H9 (cell line): ENCODE data around the gene TMEM238. TPM values are rescaled to one million over a fixed set of nuclear protein-coding genes. Genes with fewer than 3 reads are reported as not detected.

Source experiments
- DNase-seq: peaks from one replicate; pipeline ENCODE4 v3.0.0-alpha.2; 2017
- H2AFZ ChIP-seq: one replicate; pipeline ENCODE4 v1.6.1; 2013; ENCODE audit warnings: mild to moderate bottlenecking, low read length, control low read depth, moderate library complexity
- H2AK5ac ChIP-seq: 2 replicates; pipeline ENCODE4 v1.6.1; 2013; ENCODE audit warnings: low read length, control low read depth, mixed read lengths; ENCODE audit not compliant: insufficient read length
- H2BK120ac ChIP-seq: one replicate; pipeline ENCODE4 v1.6.1; 2013; ENCODE audit warnings: low read depth, mild to moderate bottlenecking, low read length, control low read depth, inconsistent platforms; ENCODE audit not compliant: poor library complexity, severe bottlenecking
- H2BK12ac ChIP-seq: 2 replicates; pipeline ENCODE4 v1.6.1; 2013; ENCODE audit warnings: low read length, control low read depth, mixed read lengths, low read depth; ENCODE audit not compliant: insufficient read length
- H2BK15ac ChIP-seq: 2 replicates; pipeline ENCODE4 v1.6.1; 2013; ENCODE audit warnings: low read depth, low read length, control low read depth
- H2BK20ac ChIP-seq: one replicate; pipeline ENCODE4 v1.6.1; 2013; ENCODE audit warnings: low read depth, mild to moderate bottlenecking, low read length, control low read depth, inconsistent platforms; ENCODE audit not compliant: poor library complexity, severe bottlenecking
- H2BK5ac ChIP-seq: 2 replicates; pipeline ENCODE4 v1.6.1; 2013; ENCODE audit warnings: low read length, control low read depth, mixed read lengths; ENCODE audit not compliant: insufficient read length
- H3K14ac ChIP-seq: 2 replicates; pipeline ENCODE4 v1.6.1; 2013; ENCODE audit warnings: low read length, control low read depth; ENCODE audit not compliant: insufficient read depth
- H3K18ac ChIP-seq: 2 replicates; pipeline ENCODE4 v1.6.1; 2013; ENCODE audit warnings: low read depth, mild to moderate bottlenecking, mixed read lengths, low read length, control low read depth; ENCODE audit not compliant: insufficient read length
- H3K23ac ChIP-seq: 2 replicates; pipeline ENCODE4 v1.6.1; 2013; ENCODE audit warnings: low read length, control low read depth, mixed read lengths, low read depth; ENCODE audit not compliant: insufficient read length
- H3K23me2 ChIP-seq: 2 replicates; pipeline ENCODE4 v1.6.1; 2013; ENCODE audit warnings: low read depth, mild to moderate bottlenecking, mixed read lengths, low read length, control low read depth; ENCODE audit not compliant: insufficient read length, poor library complexity, severe bottlenecking
- H3K27ac ChIP-seq: 2 replicates; pipeline ENCODE4 v1.5.1; 2013; ENCODE audit warnings: low read length, control low read depth, mixed read lengths, low read depth; ENCODE audit not compliant: insufficient read length
- H3K27me3 ChIP-seq: 2 replicates; pipeline ENCODE4 v1.6.1; 2013; ENCODE audit warnings: low read length, control low read depth, inconsistent platforms; ENCODE audit not compliant: insufficient read depth
- H3K4ac ChIP-seq: 2 replicates; pipeline ENCODE4 v1.6.1; 2013; ENCODE audit warnings: low read depth, mild to moderate bottlenecking, control low read depth, inconsistent platforms, low read length, moderate library complexity
- H3K4me1 ChIP-seq: 2 replicates; pipeline ENCODE4 v1.6.1; 2013; ENCODE audit warnings: low read length, control low read depth, inconsistent platforms; ENCODE audit not compliant: insufficient read depth
- H3K4me2 ChIP-seq: 2 replicates; pipeline ENCODE4 v1.6.1; 2013; ENCODE audit warnings: low read length, control low read depth, mixed read lengths; ENCODE audit not compliant: insufficient read length, insufficient read depth
- H3K56ac ChIP-seq: 2 replicates; pipeline ENCODE4 v1.6.1; 2013; ENCODE audit warnings: low read depth, mild to moderate bottlenecking, mixed read lengths, low read length, control low read depth; ENCODE audit not compliant: insufficient read length
- H3K79me1 ChIP-seq: 2 replicates; pipeline ENCODE4 v1.6.1; 2013; ENCODE audit warnings: low read depth, mild to moderate bottlenecking, moderate library complexity, low read length, control low read depth, inconsistent platforms; ENCODE audit not compliant: insufficient read depth, poor library complexity, severe bottlenecking
- H3K79me2 ChIP-seq: 2 replicates; pipeline ENCODE4 v1.6.1; 2013; ENCODE audit warnings: low read length, control low read depth, inconsistent platforms; ENCODE audit not compliant: insufficient read depth
- H3K9ac ChIP-seq: 2 replicates; pipeline ENCODE4 v1.6.1; 2013; ENCODE audit warnings: low read length, control low read depth, mixed read lengths; ENCODE audit not compliant: insufficient read length; ENCODE audit errors: extremely low read depth
- H3K9me3 ChIP-seq: one replicate; pipeline ENCODE4 v1.6.1; 2013; ENCODE audit warnings: low read depth, low read length, inconsistent platforms; ENCODE audit not compliant: control insufficient read depth
- H3T11ph ChIP-seq: one replicate; pipeline ENCODE4 v1.6.1; 2013; ENCODE audit warnings: mild to moderate bottlenecking, low read length, control low read depth, inconsistent platforms
- H4K20me1 ChIP-seq: one replicate; pipeline ENCODE4 v1.6.1; 2013; ENCODE audit not compliant: control insufficient read depth, insufficient read length, insufficient read depth
- H4K5ac ChIP-seq: 2 replicates; pipeline ENCODE4 v1.6.1; 2013; ENCODE audit warnings: low read depth, mild to moderate bottlenecking, mixed read lengths, low read length, control low read depth; ENCODE audit not compliant: insufficient read length
- H4K8ac ChIP-seq: replicated peaks from 2 replicates; pipeline ENCODE4 v1.6.1; 2013; ENCODE audit warnings: low read length, control low read depth, mixed read lengths, low read depth; ENCODE audit not compliant: insufficient read length
- H4K91ac ChIP-seq: 2 replicates; pipeline ENCODE4 v1.6.1; 2013; ENCODE audit warnings: low read depth, mild to moderate bottlenecking, moderate library complexity, mixed read lengths, low read length, control low read depth; ENCODE audit not compliant: insufficient read length
- H3K27ac Mint-ChIP-seq, 3 experiments: 2 replicates in 2 of 3; 3 replicates in 1 of 3; pipeline ENCODE4 v1.8.0; 2020 to 2021; ENCODE audit warnings: mixed read lengths in 3 of 3, mild to moderate bottlenecking in 1 of 3, moderate library complexity in 1 of 3
- H3K27me3 Mint-ChIP-seq: 2 replicates; pipeline ENCODE4 v1.8.0; 2021; ENCODE audit warnings: low read depth, mild to moderate bottlenecking, moderate library complexity, mixed read lengths
- H3K36me3 Mint-ChIP-seq, 3 experiments: 2 replicates in 2 of 3; 3 replicates in 1 of 3; pipeline ENCODE4 v1.8.0; 2020 to 2021; ENCODE audit warnings: low read depth in 3 of 3, mixed read lengths in 3 of 3; ENCODE audit not compliant: insufficient read depth in 1 of 3
- H3K4me1 Mint-ChIP-seq, 2 experiments: 2 replicates each; pipeline ENCODE4 v1.8.0; 2020; ENCODE audit warnings: mixed read lengths in 2 of 2
- H3K4me3 Mint-ChIP-seq, 2 experiments: 2 replicates in 1 of 2; 3 replicates in 1 of 2; pipeline ENCODE4 v1.8.0; 2020 to 2021; ENCODE audit warnings: mild to moderate bottlenecking in 2 of 2, mixed read lengths in 2 of 2, moderate library complexity in 1 of 2
- H3K9me3 Mint-ChIP-seq, 2 experiments: 2 replicates in 1 of 2; 3 replicates in 1 of 2; pipeline ENCODE4 v1.8.0; 2020; ENCODE audit warnings: mild to moderate bottlenecking in 2 of 2, mixed read lengths in 2 of 2, moderate library complexity in 1 of 2
- CTCF ChIP-seq: fragments of 200-600 bp; sonication (generic); conservative IDR thresholded peaks from 3 replicates; pipeline ENCODE4 v1.8.0; 2021; ENCODE audit warnings: antibody characterized with exemption, mild to moderate bottlenecking
- WGBS: extraction: QIAGEN DNeasy Blood & Tissue Kit; methylation state at CpG from one replicate; pipeline ENCODE4 v1.1.7; 2013; ENCODE audit warnings: missing lambda C conversion rate, low lambda C conversion rate, mixed read lengths; ENCODE audit not compliant: insufficient read length; ENCODE audit errors: extremely low coverage; 5-methylcytosine and 5-hydroxymethylcytosine counted together
- total RNA-seq: library from RNA; stranded (reverse); gene quantifications from 2 replicates; pipeline ENCODE4 v1.2.1, GENCODE V29; 2021

The TMEM238 gene
- total RNA-seq, 1 experiment from 2014 or later: 4.8 TPM

DNA sequence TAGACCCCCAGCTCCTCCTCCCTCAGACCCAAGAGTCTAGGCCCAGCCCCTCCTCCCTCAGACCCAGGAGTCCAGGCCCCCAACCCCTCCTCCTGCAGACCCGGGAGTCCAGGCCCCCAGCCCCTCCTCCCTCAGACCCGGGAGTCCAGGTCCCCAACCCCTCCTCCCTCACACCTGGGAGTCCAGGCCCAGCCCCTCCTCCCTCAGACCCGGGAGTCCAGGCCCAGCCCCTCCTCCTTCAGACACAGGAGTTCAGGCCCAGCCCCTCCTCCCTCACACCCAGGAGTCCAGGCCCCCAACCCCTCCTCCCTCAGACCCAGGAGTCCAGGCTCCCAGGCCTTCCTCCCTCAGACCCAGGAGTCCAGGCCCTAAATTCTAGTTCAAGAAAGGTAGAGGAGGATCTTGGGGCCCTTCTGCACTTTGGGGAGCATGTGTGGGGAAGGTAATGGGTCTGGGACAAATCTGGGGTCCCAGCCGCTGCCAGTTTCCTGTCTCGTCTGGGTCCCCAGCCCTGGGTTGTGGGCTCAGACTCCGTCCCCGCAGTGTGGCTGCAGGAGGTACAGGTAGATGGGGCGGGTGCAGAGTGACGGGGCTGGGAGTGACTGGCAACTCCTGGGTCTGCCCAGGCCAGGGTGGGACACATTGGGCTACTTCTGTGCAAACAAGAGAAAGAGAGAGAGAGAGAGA lies 10.6 kb downstream of the TMEM238 start:
- H4K20me1 ChIP-seq: no peaks in the 10 kb centered on the region
- H3K4me1 ChIP-seq: no peaks in the 10 kb centered on the region; the same call in 1 of the 2 replicates
- H2BK120ac ChIP-seq: no peak overlapping the region
- Mint-ChIP-seq H3K4me3 (peak overlapping the region; percentile 4 to 51; a peak in 3 of 5 replicates), H3K27me3 (peaks cover 68% of the 10 kb centered on the region), H3K36me3 (peaks cover 0 to 6% (median 0%) of the 10 kb centered on the region in 3 experiments; a peak in 1 of 7 replicates), H3K4me1 (peaks cover 35 to 56% of the 10 kb centered on the region in 2 experiments), H3K9me3 (peaks cover 0 to 5% of the 10 kb centered on the region in 2 experiments; a peak in 2 of 5 replicates), H3K27ac (peak overlapping the region; percentile 17 to 55 (median 46); a peak in 3 of 7 replicates)
- H4K91ac ChIP-seq: no peak overlapping the region
- peaks cover 5% of the 10 kb centered on the region; the same call in 1 of the 2 replicates for H3K27me3 ChIP-seq
- H3K9ac ChIP-seq: no peak overlapping the region
- no peak overlapping the region for H2BK15ac ChIP-seq
- no peak overlapping the region for H2BK5ac ChIP-seq
- H3K23ac ChIP-seq: no peak overlapping the region
- H3K79me1 ChIP-seq: no peaks in the 10 kb centered on the region
- H3K4me2 ChIP-seq: peak overlapping the region; percentile 33
- no peak overlapping the region for H4K8ac ChIP-seq
- H3K56ac ChIP-seq: no peak overlapping the region
- H2AFZ ChIP-seq: no peak overlapping the region
- no peak overlapping the region for H3T11ph ChIP-seq
- no peak overlapping the region for H4K5ac ChIP-seq
- peak; percentile 53 for DNase-seq
- no CpG with 5 or more reads among the region's 9 CpGs for WGBS
- peak overlapping the region; percentile 22 for H3K18ac ChIP-seq
- H3K9me3 ChIP-seq: no peaks in the 10 kb centered on the region
- TF ChIP-seq CTCF: no peak
- H3K23me2 ChIP-seq: peaks cover 17% of the 10 kb centered on the region
- no peak overlapping the region for H2AK5ac ChIP-seq
- no peaks in the 10 kb centered on the region for H3K79me2 ChIP-seq
- no peak overlapping the region for H2BK12ac ChIP-seq
- no peak overlapping the region for H3K27ac ChIP-seq
- H3K14ac ChIP-seq: no peak overlapping the region
- no peak overlapping the region for H2BK20ac ChIP-seq
- H3K4ac ChIP-seq: no peak overlapping the region
